GM12878 (cell line): ENCODE measurements around the gene AMPH. TPM values are rescaled to one million over a fixed set of nuclear protein-coding genes. Genes with fewer than 3 reads are reported as not detected.

Experiments used
- ATAC-seq: fragments of 200-7000 bp; cut with Tn5 transposase; 3 replicates; pipeline ENCODE4 v1.9.1; 2020; ENCODE audit warnings: mild to moderate bottlenecking, moderate library complexity
- BruUV-seq: library from RNA; stranded (reverse); fragments of 400-500 nt; replicated peaks from 2 replicates; lab custom pipeline; 2021; lab: Mats Ljungman, UMichigan
- CTCF ChIA-PET: fragments of 300-600 bp; sonication (Branson Sonifier 250); formaldehyde crosslinking; extraction: SDS; loops from one replicate; lab custom pipeline; 2021; ENCODE audit warnings: inconsistent platforms; lab: Yijun Ruan, JAX
- POLR2A ChIA-PET: fragments of 350-600 bp; formaldehyde crosslinking; extraction: SDS; loops from one replicate; lab custom pipeline; 2021; ENCODE audit warnings: inconsistent platforms; lab: Charles Lee
- RAD21 ChIA-PET: fragments of 300-600 bp; sonication (Branson Sonifier 250); formaldehyde crosslinking; loops from one replicate; lab custom pipeline; 2023; ENCODE audit warnings: antibody characterized with exemption; ENCODE audit not compliant: unreplicated experiment; lab: Charles Lee
- SMC1A ChIA-PET: fragments of 300-600 bp; sonication (Branson Sonifier 250); formaldehyde crosslinking; loops from one replicate; lab custom pipeline; 2023; ENCODE audit not compliant: unreplicated experiment, uncharacterized antibody; lab: Charles Lee
- DNase-seq: peaks from one replicate; pipeline ENCODE4 v3.0.0-alpha.2; 2011; ENCODE audit warnings: low read depth, low spot score
- FAIRE-seq: peaks from 3 replicates; lab custom pipeline; 2011; peaks lifted over from hg19 to GRCh38; lab: Jason Lieb, UNC
- H2AFZ ChIP-seq: 2 replicates; pipeline ENCODE4 v1.6.0; 2011; ENCODE audit warnings: low read depth, low read length, control low read depth; ENCODE audit not compliant: control insufficient read depth
- H3K27ac ChIP-seq: 2 replicates; pipeline ENCODE4 v1.5.1; 2011; ENCODE audit warnings: control low read depth; ENCODE audit not compliant: control insufficient read depth, insufficient read depth
- H3K27me3 ChIP-seq, 2 experiments: replicated peaks in 1 of 2; 2 replicates each; pipeline versions ENCODE4 v1.6.0 to v1.6.1; 2011; ENCODE audit warnings: low read length in 1 of 2; ENCODE audit not compliant: control insufficient read depth in 2 of 2, insufficient read depth in 2 of 2
- H3K36me3 ChIP-seq, 2 experiments: 2 replicates each; pipeline ENCODE4 v1.5.1; 2011; ENCODE audit warnings: low read length in 1 of 2; ENCODE audit not compliant: control insufficient read depth in 2 of 2, insufficient read depth in 2 of 2
- H3K4me1 ChIP-seq: 2 replicates; pipeline ENCODE4 v1.6.1; 2011; ENCODE audit warnings: mild to moderate bottlenecking, low read length, moderate library complexity, mixed read lengths; ENCODE audit not compliant: control insufficient read depth, insufficient read depth
- H3K4me2 ChIP-seq: 2 replicates; pipeline ENCODE4 v1.6.0; 2011; ENCODE audit warnings: control low read depth; ENCODE audit not compliant: control insufficient read depth, insufficient read depth
- H3K4me3 ChIP-seq: fragments of 200-600 bp; sonication (generic); 2 replicates; pipeline ENCODE4 v1.5.1; 2016
- H3K79me2 ChIP-seq: 2 replicates; pipeline ENCODE4 v1.6.0; 2011; ENCODE audit warnings: low read length; ENCODE audit not compliant: control insufficient read depth, insufficient read depth
- H3K9ac ChIP-seq: 2 replicates; pipeline ENCODE4 v1.8.0; 2011; ENCODE audit warnings: low read length, control low read depth, mixed read lengths; ENCODE audit not compliant: control insufficient read depth, insufficient read depth
- H3K9me3 ChIP-seq: replicated peaks from 3 replicates; pipeline ENCODE4 v1.5.1; 2011; ENCODE audit warnings: mild to moderate bottlenecking, low read length; ENCODE audit not compliant: control insufficient read depth, insufficient read depth
- H4K20me1 ChIP-seq: 2 replicates; pipeline ENCODE4 v1.6.0; 2011; ENCODE audit not compliant: control insufficient read depth, insufficient read depth
- HDGF ChIP-seq: fragments of 450-650 bp; IDR thresholded peaks from 2 replicates; pipeline ENCODE4 v1.6.1; 2016; ENCODE audit warnings: antibody characterized with exemption
- MAX ChIP-seq: IDR thresholded peaks from 2 replicates; pipeline ENCODE4 v1.6.1; 2012; ENCODE audit warnings: low read depth, low read length, improper control_type of control experiment
- MTA3 ChIP-seq: IDR thresholded peaks from 2 replicates; pipeline ENCODE4 v1.6.1; 2012; ENCODE audit warnings: low read length, inconsistent platforms, borderline replicate concordance
- MYC ChIP-seq: IDR thresholded peaks from 2 replicates; pipeline ENCODE4 v1.6.1; 2011; ENCODE audit warnings: mild to moderate bottlenecking, low read length, moderate library complexity, inconsistent platforms; ENCODE audit not compliant: insufficient read depth, insufficient replicate concordance, insufficient read length, severe bottlenecking
- NKRF ChIP-seq: fragments of 450-650 bp; conservative IDR thresholded peaks from 2 replicates; pipeline ENCODE4 v1.6.1; 2017; ENCODE audit warnings: mild to moderate bottlenecking, moderate library complexity
- NR2C1 ChIP-seq: fragments of 450-650 bp; IDR thresholded peaks from 2 replicates; pipeline ENCODE4 v1.6.1; 2017; ENCODE audit warnings: antibody characterized with exemption, mild to moderate bottlenecking, moderate library complexity
- POLR2A ChIP-seq: IDR thresholded peaks from 2 replicates; pipeline ENCODE4 v1.6.1; 2011; ENCODE audit warnings: low read depth, mild to moderate bottlenecking, low read length
- RAD21 ChIP-seq: IDR thresholded peaks from 2 replicates; pipeline ENCODE4 v1.6.1; 2011; ENCODE audit warnings: mild to moderate bottlenecking, low read depth, low read length, moderate library complexity; ENCODE audit not compliant: insufficient read depth
- STAT1 ChIP-seq: fragments of 450-650 bp; conservative IDR thresholded peaks from 2 replicates; pipeline ENCODE4 v1.6.1; 2014; ENCODE audit warnings: antibody characterized with exemption, mild to moderate bottlenecking
- ZBED1 ChIP-seq: IDR thresholded peaks from 2 replicates; pipeline ENCODE4 v1.6.1; 2016; ENCODE audit warnings: borderline replicate concordance
- ZNF274 ChIP-seq: IDR thresholded peaks from one replicate; pipeline ENCODE4 v1.8.0; 2011; ENCODE audit not compliant: insufficient read length, insufficient read depth
- ZSCAN29 ChIP-seq: fragments of 450-650 bp; IDR thresholded peaks from 2 replicates; pipeline ENCODE4 v1.6.1; 2017; ENCODE audit warnings: mild to moderate bottlenecking, moderate library complexity
- WGBS: methylation state at CpG from one replicate; pipeline ENCODE4 v1.1.6; 2016; ENCODE audit warnings: low lambda C conversion rate; ENCODE audit not compliant: insufficient replicate concordance, insufficient coverage; ENCODE audit errors: missing lambda C conversion rate; 5-methylcytosine and 5-hydroxymethylcytosine counted together
- in situ Hi-C: fragments of 300-500 bp; cut with MboI; formaldehyde crosslinking; loops from 9 replicates; pipeline ENCODE4 v1.14.3; 2018; ENCODE audit warnings: mixed read lengths
- intact Hi-C: fragments of 100-400 bp; cut with micrococcal nuclease; formaldehyde crosslinking; loops from one replicate; pipeline ENCODE4 v1.14.2; 2022; ENCODE audit not compliant: unreplicated experiment
- polyA plus RNA-seq, 11 experiments: library from polyadenylated mRNA; depleted of rRNA in 4 of 11; unstranded in 6 of 11; stranded (reverse) in 5 of 11; fragments of >200 nt; fragmentation: Nextera tagmentation in 4 of 11; fragmentation: Illumina TruSeq in 1 of 11; extraction: Ambion mirVana in 4 of 11; extraction: Trizol in 1 of 11; gene quantifications; 1 replicate in 1 of 11; 2 replicates in 10 of 11; pipeline versions ENCODE4 v1.2.1 to v1.2.3, GENCODE V29; 2011 to 2016; ENCODE audit warnings: inconsistent platforms in 2 of 11, missing spikeins in 2 of 11, low read depth in 1 of 11
- total RNA-seq, 4 experiments: library from RNA; depleted of rRNA in 3 of 4; stranded (reverse); fragments of >200 nt in 3 of 4; fragmentation: Illumina TruSeq in 1 of 4; extraction: Trizol in 1 of 4; gene quantifications; 2 replicates each; pipeline versions ENCODE4 v1.2.1 to v1.2.3, GENCODE V29; 2013 to 2021
- TF ChIP-seq, protein P1 (sequence below): fragments of 450-650 bp; IDR thresholded peaks from 2 replicates; pipeline ENCODE4 v1.6.1; 2017; ENCODE audit warnings: antibody characterized with exemption, mild to moderate bottlenecking, moderate library complexity
- TF ChIP-seq, protein P2 (sequence below): fragments of 450-650 bp; formaldehyde crosslinking; IDR thresholded peaks from 2 replicates; pipeline ENCODE4 v1.4.0; 2022; ENCODE audit warnings: mild to moderate bottlenecking, moderate library complexity

AMPH gene
- total and polyA plus RNA-seq, 10 of the 15 experiments (the other 5 are each of a cell fraction or from before 2014, with no cell fraction given), result 0.03 to 0.24 (median 0.08) TPM; not detected in 2

DNA sequence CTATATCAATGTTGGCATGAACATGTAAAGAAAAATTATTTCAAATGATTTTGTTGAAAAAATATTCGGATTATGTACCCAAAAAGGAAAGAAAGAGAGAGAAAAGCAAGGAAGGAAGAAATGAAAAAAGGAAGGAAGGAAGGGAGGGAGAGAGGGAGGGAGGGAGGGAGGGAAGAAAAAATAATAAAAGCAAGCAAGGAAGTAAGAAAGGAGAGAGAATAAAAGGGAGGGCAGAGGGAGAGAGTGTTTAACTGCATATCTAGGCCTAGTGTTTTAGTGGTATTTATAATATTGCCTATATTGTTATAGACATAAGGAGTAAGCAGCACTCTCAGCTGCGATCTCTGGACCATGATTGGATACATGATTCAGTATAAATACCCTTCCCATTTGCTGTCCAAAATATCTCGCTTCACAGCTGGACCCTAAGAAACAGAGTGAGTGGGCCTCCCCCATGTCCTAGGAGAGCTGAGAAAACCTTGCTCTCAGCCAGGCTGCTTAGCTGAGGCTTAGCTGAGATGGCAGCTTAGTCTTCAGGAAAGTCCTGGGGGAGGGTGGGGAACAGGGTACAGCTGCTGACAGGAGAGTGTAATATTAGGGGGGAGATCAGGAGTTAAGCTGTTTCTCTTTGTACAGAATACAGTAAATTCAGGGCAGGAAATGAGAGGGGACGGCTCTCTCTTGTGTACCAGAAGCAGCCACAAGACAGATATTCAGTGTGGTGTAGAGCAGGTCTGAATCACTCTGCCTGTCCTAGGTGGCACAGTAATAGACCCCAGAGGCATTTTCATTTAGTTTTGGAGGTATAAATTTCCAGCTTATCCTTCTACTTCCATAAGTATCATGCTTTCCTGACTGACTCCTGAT is 291.0 kb downstream of the AMPH start:
- no peak overlapping the region for H3K4me3 ChIP-seq
- ChIA-PET POLR2A (interaction anchor here (0.5 to 0.7 kb wide), 4 partner anchors 8 to 1055 kb away, joined by 3 to 6 read pairs (median 4); no protein-coding TSS in a partner anchor), CTCF (interaction anchor here (0.6 to 7.0 kb wide), 13 partner anchors 10 to 423 kb away, joined by 3 to 191 read pairs (median 4); no protein-coding TSS in a partner anchor), SMC1A (interaction anchor here (0.6 to 1.5 kb wide), 13 partner anchors 16 to 794 kb away, joined by 3 to 4 read pairs (median 3); no protein-coding TSS in a partner anchor), RAD21 (interaction anchor here (0.9 to 1.6 kb wide), 3 partner anchors 13 to 125 kb away, joined by 3 to 5 read pairs (median 4); no protein-coding TSS in a partner anchor)
- in situ Hi-C loops, result loop anchor here (5.0 to 25.0 kb wide), 2 partner anchors 128 to 428 kb away; no protein-coding TSS in a partner anchor
- 91% methylated on average over 4 of the region's 4 CpGs for WGBS
- no peak overlapping the region for H3K4me2 ChIP-seq
- intact Hi-C loops, result loop anchor here (5.0 kb wide), 2 partner anchors 32 to 233 kb away; no protein-coding TSS in a partner anchor
- FAIRE-seq, result no peak
- peak overlapping the region; percentile 46; the same call in 1 of the 2 replicates for H2AFZ ChIP-seq
- no peak for DNase-seq
- H3K79me2 ChIP-seq, result no peaks in the 10 kb centered on the region
- H3K9ac ChIP-seq, result no peak overlapping the region; the same call in 1 of the 2 replicates
- peaks cover 16% of the 10 kb centered on the region for H3K4me1 ChIP-seq
- no peak overlapping the region for H3K27ac ChIP-seq
- H3K9me3 ChIP-seq, result no peaks in the 10 kb centered on the region
- no peaks in the 10 kb centered on the region for H3K27me3 ChIP-seq
- H4K20me1 ChIP-seq, result no peaks in the 10 kb centered on the region
- peak; percentile 29; the same call in 2 of the 3 replicates for ATAC-seq
- H3K36me3 ChIP-seq, result no peaks in the 10 kb centered on the region
- no TSS peak for BruUV-seq
- TF ChIP-seq NR2C1, result no peak
- TF ChIP-seq STAT1, result no peak
- TF ChIP-seq ZSCAN29, result no peak
- no peak for TF ChIP-seq MTA3
- TF ChIP-seq, protein P1, sequence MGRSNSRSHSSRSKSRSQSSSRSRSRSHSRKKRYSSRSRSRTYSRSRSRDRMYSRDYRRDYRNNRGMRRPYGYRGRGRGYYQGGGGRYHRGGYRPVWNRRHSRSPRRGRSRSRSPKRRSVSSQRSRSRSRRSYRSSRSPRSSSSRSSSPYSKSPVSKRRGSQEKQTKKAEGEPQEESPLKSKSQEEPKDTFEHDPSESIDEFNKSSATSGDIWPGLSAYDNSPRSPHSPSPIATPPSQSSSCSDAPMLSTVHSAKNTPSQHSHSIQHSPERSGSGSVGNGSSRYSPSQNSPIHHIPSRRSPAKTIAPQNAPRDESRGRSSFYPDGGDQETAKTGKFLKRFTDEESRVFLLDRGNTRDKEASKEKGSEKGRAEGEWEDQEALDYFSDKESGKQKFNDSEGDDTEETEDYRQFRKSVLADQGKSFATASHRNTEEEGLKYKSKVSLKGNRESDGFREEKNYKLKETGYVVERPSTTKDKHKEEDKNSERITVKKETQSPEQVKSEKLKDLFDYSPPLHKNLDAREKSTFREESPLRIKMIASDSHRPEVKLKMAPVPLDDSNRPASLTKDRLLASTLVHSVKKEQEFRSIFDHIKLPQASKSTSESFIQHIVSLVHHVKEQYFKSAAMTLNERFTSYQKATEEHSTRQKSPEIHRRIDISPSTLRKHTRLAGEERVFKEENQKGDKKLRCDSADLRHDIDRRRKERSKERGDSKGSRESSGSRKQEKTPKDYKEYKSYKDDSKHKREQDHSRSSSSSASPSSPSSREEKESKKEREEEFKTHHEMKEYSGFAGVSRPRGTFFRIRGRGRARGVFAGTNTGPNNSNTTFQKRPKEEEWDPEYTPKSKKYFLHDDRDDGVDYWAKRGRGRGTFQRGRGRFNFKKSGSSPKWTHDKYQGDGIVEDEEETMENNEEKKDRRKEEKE, result no peak
- no peak for TF ChIP-seq ZNF274
- TF ChIP-seq HDGF, result no peak
- TF ChIP-seq, protein P2, sequence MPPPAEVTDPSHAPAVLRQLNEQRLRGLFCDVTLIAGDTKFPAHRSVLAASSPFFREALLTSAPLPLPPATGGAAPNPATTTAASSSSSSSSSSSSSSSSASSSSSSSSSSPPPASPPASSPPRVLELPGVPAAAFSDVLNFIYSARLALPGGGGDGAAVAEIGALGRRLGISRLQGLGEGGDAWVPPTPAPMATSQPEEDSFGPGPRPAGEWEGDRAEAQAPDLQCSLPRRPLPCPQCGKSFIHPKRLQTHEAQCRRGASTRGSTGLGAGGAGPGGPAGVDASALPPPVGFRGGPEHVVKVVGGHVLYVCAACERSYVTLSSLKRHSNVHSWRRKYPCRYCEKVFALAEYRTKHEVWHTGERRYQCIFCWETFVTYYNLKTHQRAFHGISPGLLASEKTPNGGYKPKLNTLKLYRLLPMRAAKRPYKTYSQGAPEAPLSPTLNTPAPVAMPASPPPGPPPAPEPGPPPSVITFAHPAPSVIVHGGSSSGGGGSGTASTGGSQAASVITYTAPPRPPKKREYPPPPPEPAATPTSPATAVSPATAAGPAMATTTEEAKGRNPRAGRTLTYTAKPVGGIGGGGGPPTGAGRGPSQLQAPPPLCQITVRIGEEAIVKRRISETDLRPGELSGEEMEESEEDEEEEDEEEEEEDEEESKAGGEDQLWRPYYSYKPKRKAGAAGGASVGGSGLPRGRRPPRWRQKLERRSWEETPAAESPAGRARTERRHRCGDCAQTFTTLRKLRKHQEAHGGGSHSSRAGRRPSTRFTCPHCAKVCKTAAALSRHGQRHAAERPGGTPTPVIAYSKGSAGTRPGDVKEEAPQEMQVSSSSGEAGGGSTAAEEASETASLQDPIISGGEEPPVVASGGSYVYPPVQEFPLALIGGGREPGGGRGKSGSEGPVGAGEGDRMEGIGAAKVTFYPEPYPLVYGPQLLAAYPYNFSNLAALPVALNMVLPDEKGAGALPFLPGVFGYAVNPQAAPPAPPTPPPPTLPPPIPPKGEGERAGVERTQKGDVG (CRISPR knock-in tag), result no peak
- no peak for TF ChIP-seq MAX
- no peak for TF ChIP-seq NKRF
- TF ChIP-seq ZBED1, result no peak
- TF ChIP-seq POLR2A, result no peak
- TF ChIP-seq MYC, result no peak
- no peak for TF ChIP-seq RAD21
